K562 (cell line): ENCODE measurements around the gene METTL21C. TPM values are rescaled to one million over a fixed set of nuclear protein-coding genes. Genes with fewer than 3 reads are reported as not detected.

Source experiments
- ATAC-seq: fragments of 200-7000 bp; cut with Tn5 transposase; 3 replicates; pipeline ENCODE4 v1.9.1; 2020; ENCODE audit warnings: moderate library complexity
- BruUV-seq: library from RNA; stranded (reverse); fragments of 400-500 nt; replicated peaks from 2 replicates; lab custom pipeline; 2021; lab: Mats Ljungman, UMichigan
- CTCF ChIA-PET: fragments of 300-600 bp; formaldehyde crosslinking; extraction: SDS; loops from one replicate; lab custom pipeline; 2021; ENCODE audit warnings: low intra/inter-chr PET ratio; lab: Yijun Ruan, JAX
- POLR2A ChIA-PET: fragments of 300-600, 350-650 bp; sonication (Branson Sonifier 250); formaldehyde crosslinking; extraction: SDS; loops from one replicate; lab custom pipeline; 2021; ENCODE audit warnings: antibody characterized with exemption, inconsistent platforms; lab: Yijun Ruan, JAX
- DNase-seq, 4 experiments: peaks; one replicate each; pipeline versions ENCODE4 v3.0.0 to v3.0.0-alpha.2; 2011 to 2018; ENCODE audit warnings: low spot score in 3 of 4, mixed read lengths in 3 of 4; ENCODE audit errors: extremely low read depth in 1 of 4
- FAIRE-seq: peaks from 2 replicates; lab custom pipeline; 2011; peaks lifted over from hg19 to GRCh38; lab: Jason Lieb, UNC
- H2AFZ ChIP-seq: 2 replicates; pipeline ENCODE4 v1.6.0; 2011; ENCODE audit warnings: low read depth, low read length, control low read depth, inconsistent platforms
- H3K27ac ChIP-seq: fragments of 200-600 bp; 3 replicates; pipeline ENCODE4 v1.8.0; 2011; ENCODE audit warnings: low read depth, mild to moderate bottlenecking, control low read depth, inconsistent platforms, low read length, moderate library complexity, mixed read lengths; ENCODE audit errors: extremely low read depth
- H3K27me3 ChIP-seq, 2 experiments: fragments of 300-600 bp in 1 of 2; 2 replicates in 1 of 2; 3 replicates in 1 of 2; pipeline versions ENCODE4 v1.6.0 to v1.8.0; 2011; ENCODE audit warnings: inconsistent platforms in 2 of 2, low read length in 2 of 2, mild to moderate bottlenecking in 1 of 2, mixed read lengths in 1 of 2, moderate library complexity in 1 of 2; ENCODE audit not compliant: control insufficient read depth in 2 of 2, insufficient read depth in 2 of 2
- H3K36me3 ChIP-seq: fragments of 300-600 bp; 3 replicates; pipeline ENCODE4 v1.8.0; 2011; ENCODE audit warnings: mild to moderate bottlenecking, low read length, inconsistent platforms; ENCODE audit not compliant: control insufficient read depth, insufficient read depth
- H3K4me1 ChIP-seq, 2 experiments: fragments of 200-600 bp in 1 of 2; replicated peaks in 1 of 2; 2 replicates in 1 of 2; 3 replicates in 1 of 2; pipeline versions ENCODE4 v1.5.1 to v1.8.0; 2011; ENCODE audit warnings: inconsistent platforms in 2 of 2, low read length in 2 of 2, mild to moderate bottlenecking in 1 of 2, mixed read lengths in 1 of 2, moderate library complexity in 1 of 2; ENCODE audit not compliant: control insufficient read depth in 2 of 2, insufficient read depth in 2 of 2
- H3K4me2 ChIP-seq: 2 replicates; pipeline ENCODE4 v1.6.1; 2011; ENCODE audit warnings: low read length, control low read depth, inconsistent platforms, mixed read lengths; ENCODE audit not compliant: insufficient read depth
- H3K4me3 ChIP-seq: fragments of 200-600 bp; sonication (generic), shearing (Covaris generic); 2 replicates; pipeline ENCODE4 v1.5.1; 2016; ENCODE audit warnings: control low read depth, inconsistent platforms
- H3K79me2 ChIP-seq: fragments of 200-600 bp; 3 replicates; pipeline ENCODE4 v1.8.0; 2011; ENCODE audit warnings: low read length, inconsistent platforms; ENCODE audit not compliant: control insufficient read depth, insufficient read depth
- H3K9ac ChIP-seq, 2 experiments: 2 replicates each; pipeline versions ENCODE4 v1.6.0 to v1.6.1; 2011; ENCODE audit warnings: low read depth in 2 of 2, low read length in 2 of 2, control low read depth in 1 of 2, inconsistent platforms in 1 of 2, mild to moderate bottlenecking in 1 of 2, mixed read lengths in 1 of 2; ENCODE audit not compliant: insufficient read depth in 1 of 2
- H3K9me1 ChIP-seq: one replicate; pipeline ENCODE4 v1.6.0; 2011; ENCODE audit warnings: inconsistent platforms, mild to moderate bottlenecking, low read length, moderate library complexity; ENCODE audit not compliant: control insufficient read depth, insufficient read depth
- H3K9me3 ChIP-seq: replicated peaks from 2 replicates; pipeline ENCODE4 v1.5.1; 2011; ENCODE audit warnings: low read depth, low read length, inconsistent platforms; ENCODE audit not compliant: control insufficient read depth, insufficient read depth
- H4K20me1 ChIP-seq: replicated peaks from 2 replicates; pipeline ENCODE4 v1.6.1; 2011; ENCODE audit warnings: low read length, inconsistent platforms, mixed read lengths; ENCODE audit not compliant: control insufficient read depth, insufficient read depth
- CTCF ChIP-seq, 3 experiments: IDR thresholded peaks in 2 of 3; conservative IDR thresholded peaks in 1 of 3; 2 replicates each; pipeline ENCODE4 v1.5.1; 2011 to 2012; ENCODE audit warnings: low read length in 3 of 3, mild to moderate bottlenecking in 3 of 3, control low read depth in 2 of 3, improper control_type of control experiment in 1 of 3, inconsistent platforms in 1 of 3, low read depth in 1 of 3, mixed read lengths in 1 of 3, moderate library complexity in 1 of 3; ENCODE audit not compliant: insufficient read depth in 2 of 3
- DEAF1 ChIP-seq: fragments of 450-650 bp; formaldehyde crosslinking; IDR thresholded peaks from 2 replicates; pipeline ENCODE4 v1.4.0; 2020; ENCODE audit warnings: mild to moderate bottlenecking, moderate library complexity
- EHMT2 ChIP-seq: fragments of 450-650 bp; IDR thresholded peaks from 2 replicates; pipeline ENCODE4 v1.6.1; 2018; ENCODE audit warnings: antibody characterized with exemption
- FOXK2 ChIP-seq, 2 experiments: fragments of 450-650 bp; IDR thresholded peaks in 1 of 2; conservative IDR thresholded peaks in 1 of 2; 2 replicates each; pipeline ENCODE4 v1.6.1; 2016; ENCODE audit warnings: low read depth in 2 of 2, mild to moderate bottlenecking in 1 of 2
- MLLT1 ChIP-seq, 2 experiments: fragments of 450-650 bp; IDR thresholded peaks; 2 replicates each; pipeline ENCODE4 v1.6.1; 2016
- RERE ChIP-seq: sonication (generic); formaldehyde crosslinking; IDR thresholded peaks from 2 replicates; pipeline ENCODE4 v1.8.0; 2023; ENCODE audit warnings: missing genetic modification reagents, mild to moderate bottlenecking, borderline replicate concordance
- SLC30A9 ChIP-seq: fragments of 250-450 bp; sonication (Bioruptor Pico); IDR thresholded peaks from 2 replicates; pipeline ENCODE4 v1.8.0; 2022; ENCODE audit warnings: mild to moderate bottlenecking, moderate library complexity
- SMAD1 ChIP-seq: fragments of 150-350 bp; IDR thresholded peaks from 2 replicates; pipeline ENCODE4 v1.6.1; 2014; ENCODE audit warnings: low read length, low read depth; ENCODE audit not compliant: partially characterized antibody
- TGIF2 ChIP-seq: sonication (generic); formaldehyde crosslinking; IDR thresholded peaks from 2 replicates; pipeline ENCODE4 v1.8.1; 2022; ENCODE audit warnings: mild to moderate bottlenecking, missing genetic modification reagents, moderate library complexity
- YBX1 ChIP-seq: fragments of 450-650 bp; IDR thresholded peaks from 2 replicates; pipeline ENCODE4 v1.7.1; 2016; ENCODE audit warnings: mild to moderate bottlenecking
- ZNF24 ChIP-seq: fragments of 450-650 bp; IDR thresholded peaks from 2 replicates; pipeline ENCODE4 v1.6.1; 2016
- ZNF282 ChIP-seq: sonication (generic); formaldehyde crosslinking; IDR thresholded peaks from 2 replicates; pipeline ENCODE4 v1.8.1; 2023; ENCODE audit warnings: missing genetic modification reagents
- WGBS: fragments of 100-300 bp; shearing (Covaris generic); methylation state at CpG from one replicate; pipeline ENCODE4 v1.1.6; 2016; ENCODE audit warnings: low coverage, mixed read lengths; ENCODE audit not compliant: insufficient coverage; ENCODE audit errors: missing lambda C conversion rate; 5-methylcytosine and 5-hydroxymethylcytosine counted together
- in situ Hi-C: fragments of 300-500 bp; cut with MboI; formaldehyde crosslinking; loops from 4 replicates; pipeline ENCODE4 v1.15.0; 2018; ENCODE audit warnings: inconsistent platforms, mixed read lengths
- intact Hi-C: fragments of 100-400 bp; cut with micrococcal nuclease; formaldehyde crosslinking; loops from 2 replicates; pipeline ENCODE4 v1.14.2; 2022
- polyA plus RNA-seq, 8 experiments: library from polyadenylated mRNA; depleted of rRNA in 4 of 8; stranded (reverse) in 5 of 8; unstranded in 3 of 8; fragments of >200 nt; fragmentation: Nextera tagmentation in 2 of 8; fragmentation: Illumina TruSeq in 1 of 8; extraction: Ambion mirVana in 2 of 8; extraction: Trizol in 1 of 8; gene quantifications; 2 replicates each; pipeline versions ENCODE4 v1.2.1 to v1.2.3, GENCODE V29; 2011 to 2014; ENCODE audit warnings: inconsistent platforms in 1 of 8, missing spikeins in 1 of 8
- total RNA-seq, 7 experiments: library from RNA; depleted of rRNA in 6 of 7; stranded (reverse); fragments of >200 nt in 6 of 7; fragmentation: Illumina TruSeq in 2 of 7; extraction: Trizol in 2 of 7; gene quantifications; 2 replicates each; pipeline versions ENCODE4 v1.2.1 to v1.2.3, GENCODE V29; 2011 to 2021; ENCODE audit warnings: low replicate concordance in 1 of 7

Gene METTL21C
- total and polyA plus RNA-seq, 9 of the 15 experiments (the other 6 are each of a cell fraction or from before 2014, with no cell fraction given) = not detected

GRCh38 chr13:102686024-102686423, 8.8 kb downstream of the METTL21C start:
- no peak for FAIRE-seq
- no peak for TF ChIP-seq CTCF (IDR thresholded peaks at IDR 0.05 in 2 of 3, conservative IDR thresholded peaks at IDR 0.05 in 1 of 3; ENCODE audit: insufficient read depth in 2 of 3, low read depth in 1 of 3, low read length in 3 of 3)
- TF ChIP-seq TGIF2 (CRISPR knock-in tag) = no peak
- no peak for TF ChIP-seq ZNF24
- TF ChIP-seq SMAD1 = no peak
- no peak for TF ChIP-seq YBX1
- TF ChIP-seq FOXK2 (conservative IDR thresholded peaks at IDR 0.05 in 1 of 2, IDR thresholded peaks at IDR 0.05 in 1 of 2; ENCODE audit: low read depth in 2 of 2) = no peak
- TF ChIP-seq RERE (CRISPR knock-in tag) = no peak
- no peak for TF ChIP-seq DEAF1
- TF ChIP-seq MLLT1 (IDR thresholded peaks at IDR 0.05) = no peak
- no peak for TF ChIP-seq ZNF282
- no peak for TF ChIP-seq SLC30A9 (CRISPR knock-in tag)
- no peak for TF ChIP-seq EHMT2

More at GRCh38 chr13:102686024-102686423, 8.8 kb downstream of the METTL21C start:
- Histone ChIP-seq H3K9me3 (no peaks in the 10 kb centered on the region), H3K27ac (no peak overlapping the region), H3K4me1 (no peaks in the 10 kb centered on the region), H3K36me3 (no peaks in the 10 kb centered on the region), H2AFZ (no peak overlapping the region), H3K27me3 (peaks cover 4 to 12% of the 10 kb centered on the region in 2 experiments; a peak in 3 of 5 replicates), H3K9me1 (no peaks in the 10 kb centered on the region), H3K4me3 (no peak overlapping the region), H3K79me2 (no peaks in the 10 kb centered on the region), H4K20me1 (no peaks in the 10 kb centered on the region), H3K4me2 (no peak overlapping the region), H3K9ac (no peak overlapping the region)
- intact Hi-C loops = no loop called here
- in situ Hi-C loops = no loop called here
- WGBS = 3% methylated on average over 3 of the region's 3 CpGs
- ATAC-seq (0 out of 3 replicates have a peak, but pooled peaks have one; percentile 29), DNase-seq (no peak)
- ChIA-PET POLR2A (no interaction called here), CTCF (no interaction called here)
- BruUV-seq = no TSS peak
